CD4-positive, CD25-positive, alpha-beta regulatory T cell (primary cell): ENCODE measurements around the gene TREML1. TPM values are rescaled to one million over a fixed set of nuclear protein-coding genes. Genes with fewer than 3 reads are reported as not detected.

Source experiments
- ATAC-seq, 2 donors: fragments of 150-1000 bp; cut with Tn5 transposase; one replicate each; pipeline ENCODE4 v1.10.0; 2021; ENCODE audit warnings: low read depth in 2 of 2, moderate number of reproducible peaks in 2 of 2, moderate library complexity in 1 of 2
- DNase-seq, 3 donors: peaks; one replicate each; pipeline versions ENCODE4 v3.0.0 to v3.0.0-alpha.2; 2012 to 2022; ENCODE audit warnings: mixed read lengths in 1 of 3
- H3K27ac ChIP-seq: one replicate; pipeline ENCODE4 v1.7.0; 2013; ENCODE audit warnings: mild to moderate bottlenecking, low read length; ENCODE audit not compliant: insufficient read depth, poor library complexity, severe bottlenecking
- H3K27me3 ChIP-seq: one replicate; pipeline ENCODE4 v1.7.0; 2013; ENCODE audit warnings: low read length; ENCODE audit not compliant: control insufficient read depth, insufficient read depth
- H3K36me3 ChIP-seq: one replicate; pipeline ENCODE4 v1.7.0; 2013; ENCODE audit warnings: mild to moderate bottlenecking, low read length, moderate library complexity; ENCODE audit not compliant: control insufficient read depth, insufficient read depth
- H3K4me1 ChIP-seq: 2 replicates; pipeline ENCODE4 v1.7.0; 2013; ENCODE audit warnings: mild to moderate bottlenecking, low read length; ENCODE audit not compliant: insufficient read depth, control insufficient read depth, poor library complexity, severe bottlenecking
- H3K4me3 ChIP-seq: one replicate; pipeline ENCODE4 v1.7.0; 2013; ENCODE audit warnings: low read depth, mild to moderate bottlenecking, low read length, moderate library complexity
- H3K9me3 ChIP-seq, 2 experiments: 1 replicate in 1 of 2; 2 replicates in 1 of 2; pipeline ENCODE4 v1.7.0; 2013; ENCODE audit warnings: low read length in 2 of 2, mild to moderate bottlenecking in 1 of 2, moderate library complexity in 1 of 2; ENCODE audit not compliant: control insufficient read depth in 2 of 2
- H3K27ac Mint-ChIP-seq, 3 donors: one replicate each; pipeline ENCODE4 v1.8.0; 2020 to 2022; ENCODE audit warnings: mild to moderate bottlenecking in 3 of 3, mixed read lengths in 3 of 3, moderate library complexity in 2 of 3
- H3K27me3 Mint-ChIP-seq: one replicate; pipeline ENCODE4 v1.8.0; 2022; ENCODE audit warnings: mild to moderate bottlenecking, mixed read lengths
- H3K36me3 Mint-ChIP-seq: one replicate; pipeline ENCODE4 v1.8.0; 2020; ENCODE audit warnings: mixed read lengths
- H3K4me1 Mint-ChIP-seq, 4 donors: one replicate each; pipeline ENCODE4 v1.8.0; 2020 to 2022; ENCODE audit warnings: mixed read lengths in 4 of 4, mild to moderate bottlenecking in 1 of 4
- H3K4me3 Mint-ChIP-seq, 4 donors: one replicate each; pipeline ENCODE4 v1.8.0; 2020 to 2022; ENCODE audit warnings: mild to moderate bottlenecking in 4 of 4, mixed read lengths in 4 of 4, moderate library complexity in 3 of 4
- H3K9me3 Mint-ChIP-seq, 7 donors: one replicate each; pipeline ENCODE4 v1.8.0; 2020 to 2022; ENCODE audit warnings: mixed read lengths in 7 of 7, mild to moderate bottlenecking in 3 of 7, moderate library complexity in 2 of 7
- polyA plus RNA-seq, 4 donors: library from polyadenylated mRNA; unstranded; fragments of 300-500 nt; fragmentation: Illumina TruSeq; gene quantifications; one replicate each; pipeline ENCODE4 v1.2.3, GENCODE V29; 2021
- total RNA-seq: library from RNA; stranded (reverse); gene quantifications from one replicate; pipeline ENCODE4 v1.2.3, GENCODE V29; 2022

Gene TREML1
- total and polyA plus RNA-seq, 5 donors from 2014 or later: 4.8 TPM; not detected in 4

DNA sequence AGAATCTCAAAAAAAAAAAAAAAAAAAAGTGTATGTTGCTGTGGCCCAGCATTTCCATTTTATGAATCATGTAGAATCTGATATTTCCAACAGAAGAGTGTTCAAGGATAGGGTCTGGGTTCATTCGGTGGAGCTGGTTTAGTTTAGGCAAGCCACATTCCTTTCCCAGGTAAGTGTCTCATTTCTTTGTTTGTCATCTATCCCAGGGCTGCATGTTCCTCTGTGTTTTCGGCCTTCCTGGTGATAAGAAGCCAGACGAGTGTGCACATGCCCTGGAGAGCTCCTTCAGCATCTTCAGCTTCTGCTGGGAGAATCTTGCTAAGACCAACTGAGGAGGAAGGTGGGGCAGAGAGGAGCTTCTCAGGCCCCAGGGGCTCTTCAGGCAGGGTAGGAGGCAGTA is 43.1 kb downstream of the TREML1 start:
- H3K27ac Mint-ChIP-seq: no peak overlapping the region
- no peaks in the 10 kb centered on the region for H3K9me3 Mint-ChIP-seq
- H3K4me1 Mint-ChIP-seq: peaks cover 0 to 2% (median 0%) of the 10 kb centered on the region in 4 donors
- no peak overlapping the region for H3K4me3 Mint-ChIP-seq
- Histone ChIP-seq H3K27me3 (no peaks in the 10 kb centered on the region), H3K4me3 (no peak overlapping the region), H3K36me3 (peaks cover 3% of the 10 kb centered on the region), H3K9me3 (no peaks in the 10 kb centered on the region), H3K27ac (no peak overlapping the region), H3K4me1 (no peaks in the 10 kb centered on the region)
- DNase-seq: no peak
- peaks cover 15% of the 10 kb centered on the region for H3K36me3 Mint-ChIP-seq
- H3K27me3 Mint-ChIP-seq: no peaks in the 10 kb centered on the region
- ATAC-seq: no peak

DNA sequence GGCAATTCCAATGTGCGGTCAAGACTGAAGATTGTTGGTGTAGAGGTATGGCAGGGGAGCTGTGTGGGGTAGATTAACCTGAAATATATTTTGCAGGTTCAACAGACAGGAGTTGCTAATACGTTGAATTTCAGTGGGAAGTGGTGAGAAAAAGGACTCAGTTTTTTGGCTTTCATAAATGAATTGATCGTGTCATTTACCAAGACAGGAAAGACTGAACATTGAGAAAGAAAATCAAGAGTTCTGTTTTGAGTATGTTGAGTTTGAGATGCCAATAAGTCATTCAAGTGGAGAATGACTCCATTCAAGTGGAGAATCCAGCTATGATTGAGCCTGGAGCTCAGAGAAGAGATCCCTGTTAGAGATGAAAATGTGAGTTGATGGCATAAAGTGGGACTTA is 50.3 kb downstream of the TREML1 start:
- no peak overlapping the region for H3K27ac Mint-ChIP-seq
- no peaks in the 10 kb centered on the region for H3K27me3 Mint-ChIP-seq

GRCh38 chr6:41100871-41101287 is 53.3 kb downstream of the TREML1 start:
- Histone ChIP-seq H3K27ac (no peak overlapping the region), H3K27me3 (no peaks in the 10 kb centered on the region), H3K9me3 (no peaks in the 10 kb centered on the region), H3K36me3 (peaks cover 48% of the 10 kb centered on the region), H3K4me3 (no peak overlapping the region), H3K4me1 (no peaks in the 10 kb centered on the region)
- Mint-ChIP-seq H3K27ac (peak overlapping the region in 1 of 3 donors; percentile 74), H3K4me1 (peaks cover 0 to 16% (median 9%) of the 10 kb centered on the region in 4 donors), H3K27me3 (no peaks in the 10 kb centered on the region), H3K36me3 (peaks cover 35% of the 10 kb centered on the region), H3K9me3 (peaks cover 0 to 2% (median 0%) of the 10 kb centered on the region in 7 donors), H3K4me3 (no peak overlapping the region)
- ATAC-seq (peak in 1 of 2 donors; percentile 74), DNase-seq (peak in 1 of 3 donors; percentile 27)

More for the DNA sequence above, 50.3 kb downstream of the TREML1 start:
- Histone ChIP-seq H3K4me3 (no peak overlapping the region), H3K27me3 (no peaks in the 10 kb centered on the region), H3K4me1 (no peaks in the 10 kb centered on the region), H3K9me3 (no peaks in the 10 kb centered on the region), H3K27ac (no peak overlapping the region), H3K36me3 (peaks cover 18% of the 10 kb centered on the region)
- H3K36me3 Mint-ChIP-seq: peaks cover 12% of the 10 kb centered on the region
- ATAC-seq: no peak
- no peak overlapping the region for H3K4me3 Mint-ChIP-seq
- peaks cover 0 to 13% (median 0%) of the 10 kb centered on the region in 4 donors for H3K4me1 Mint-ChIP-seq
- H3K9me3 Mint-ChIP-seq: peaks cover 0 to 1% (median 0%) of the 10 kb centered on the region in 7 donors
- peak in 1 of 3 donors; percentile 4 for DNase-seq

Other genes with a start within 250 kb of the TREML1 start
- 4.4 TPM for gene UNC5CL, start 115.1 kb downstream of the TREML1 start, total RNA-seq
- gene UNC5CL, start 115.1 kb downstream of the TREML1 start, polyA plus RNA-seq: under 1 TPM; 0.11 to 0.68 (median 0.20) TPM
- not detected for gene TSPO2, start 111.9 kb downstream of the TREML1 start, total RNA-seq
- not detected for gene TSPO2, start 111.9 kb downstream of the TREML1 start, polyA plus RNA-seq
- gene APOBEC2, start 101.1 kb downstream of the TREML1 start, total RNA-seq: not detected
- 1 to 10 TPM in 1 of 4 donors, under 1 TPM in 3; 0.67 to 1.1 (median 0.88) TPM for gene APOBEC2, start 101.1 kb downstream of the TREML1 start, polyA plus RNA-seq
- gene OARD1, start 82.0 kb downstream of the TREML1 start, total RNA-seq: 30.3 TPM
- 10 to 100 TPM; 38.8 to 58.2 (median 53.6) TPM for gene OARD1, start 82.0 kb downstream of the TREML1 start, polyA plus RNA-seq
- gene NFYA, start 81.4 kb downstream of the TREML1 start, total RNA-seq: 37.9 TPM
- 10 to 100 TPM; 15.9 to 24.1 (median 19.7) TPM for gene NFYA, start 81.4 kb downstream of the TREML1 start, polyA plus RNA-seq
- not detected for gene TREM2, start 8.8 kb upstream of the TREML1 start, total RNA-seq
- gene TREM2, start 8.8 kb upstream of the TREML1 start, polyA plus RNA-seq: not detected
- gene TREML2, start 46.8 kb upstream of the TREML1 start, total RNA-seq: 1.7 TPM
- gene TREML2, start 46.8 kb upstream of the TREML1 start, polyA plus RNA-seq: 1 to 10 TPM in 3 of 4 donors, under 1 TPM in 1; 0.64 to 1.7 (median 1.4) TPM
- gene TREML4, start 74.0 kb upstream of the TREML1 start, total RNA-seq: not detected
- gene TREML4, start 74.0 kb upstream of the TREML1 start, polyA plus RNA-seq: not detected
- not detected for gene TREM1, start 132.3 kb upstream of the TREML1 start, total RNA-seq
- gene TREM1, start 132.3 kb upstream of the TREML1 start, polyA plus RNA-seq: under 1 TPM in 1 of 4 donors, not detected in 3; 0.54 TPM
- not detected for gene NCR2, start 181.3 kb upstream of the TREML1 start, total RNA-seq
- gene NCR2, start 181.3 kb upstream of the TREML1 start, polyA plus RNA-seq: not detected